Esophagus squamous epithelium (tissue), 5 donors: ENCODE results near the gene MEPCE. TPM values are rescaled to one million over a fixed set of nuclear protein-coding genes. Genes with fewer than 3 reads are reported as not detected.

ENCODE experiments used
- DNase-seq: peaks from one replicate; lab custom pipeline; 2025; lab: John Stamatoyannopoulos, UW
- H3K27ac ChIP-seq, 4 donors: fragments of 200-600 bp; sonication (generic); one replicate each; pipeline ENCODE4 v1.5.1; 2016 to 2019; ENCODE audit warnings: mild to moderate bottlenecking in 1 of 4
- H3K27me3 ChIP-seq, 4 donors: fragments of 200-600 bp; sonication (generic); 1 replicate in 3 of 4; 2 replicates in 1 of 4; pipeline versions ENCODE4 v1.5.1 to v1.6.0; 2017 to 2021; ENCODE audit warnings: antibody characterized with exemption in 1 of 4
- H3K36me3 ChIP-seq, 3 donors: fragments of 200-600 bp; sonication (generic); one replicate each; pipeline ENCODE4 v1.5.1; 2016 to 2019
- H3K4me1 ChIP-seq, 3 donors: fragments of 200-600 bp; sonication (generic); one replicate each; pipeline ENCODE4 v1.5.1; 2017 to 2019
- H3K4me3 ChIP-seq, 4 donors: fragments of 200-600 bp; sonication (generic); 1 replicate in 3 of 4; 2 replicates in 1 of 4; pipeline ENCODE4 v1.5.1; 2016 to 2019; ENCODE audit warnings: mild to moderate bottlenecking in 2 of 4, moderate library complexity in 1 of 4
- H3K9me3 ChIP-seq, 3 donors: fragments of 200-600 bp; sonication (generic); one replicate each; pipeline ENCODE4 v1.5.1; 2016 to 2019
- CTCF ChIP-seq, 6 experiments: fragments of 450-650 bp in 4 of 6; fragments of 200-600 bp in 2 of 6; sonication (generic) in 2 of 6; IDR thresholded peaks; one replicate each; pipeline ENCODE4 v1.5.1; 2016 to 2019; ENCODE audit warnings: antibody characterized with exemption in 6 of 6, mild to moderate bottlenecking in 4 of 6, moderate library complexity in 4 of 6
- POLR2A ChIP-seq, 4 donors: fragments of 450-650 bp; IDR thresholded peaks; one replicate each; pipeline ENCODE4 v1.6.1; 2017; ENCODE audit warnings: antibody characterized with exemption in 4 of 4, mild to moderate bottlenecking in 4 of 4, moderate library complexity in 3 of 4
- WGBS, 2 donors: methylation state at CpG; one replicate each; pipeline ENCODE4 v1.1.5; 2018; 5-methylcytosine and 5-hydroxymethylcytosine counted together
- intact Hi-C: fragments of 100-400 bp; cut with DNase I; formaldehyde crosslinking; loops from one replicate; pipeline ENCODE4 v1.15.0; 2022
- total RNA-seq, 4 donors: library from RNA; depleted of rRNA; stranded (reverse); fragments of >200 nt; gene quantifications; one replicate each; pipeline ENCODE4 v1.1.0, GENCODE V29; 2016
- donor health status: DM: yes; HTN: yes; CAD: no.

MEPCE gene
- total RNA-seq, 4 donors from 2014 or later = 18.0 to 27.7 (median 23.4) TPM

- no peaks in the 10 kb centered on the region for H3K9me3 ChIP-seq
- peak within 1 kb of the TSS; percentile 98 to 100 (median 100) for H3K27ac ChIP-seq
- TF ChIP-seq CTCF (IDR thresholded peaks at IDR 0.05) = peak in 3 of 6 experiments; percentile 2 to 22 (median 6)
- peak; percentile 78 to 100 (median 100) for TF ChIP-seq POLR2A (IDR thresholded peaks at IDR 0.05)
- WGBS, 2 donors = 1 to 2% methylated on average over 27 to 42 of the region's 66 CpGs
- DNase-seq = peak; percentile 90
- peaks cover 28 to 44% (median 30%) of the 10 kb centered on the region in 3 donors for H3K4me1 ChIP-seq
- H3K36me3 ChIP-seq = peaks cover 6 to 24% (median 7%) of the 10 kb centered on the region in 3 donors
- peak within 1 kb of the TSS; percentile 85 to 97 (median 88) for H3K4me3 ChIP-seq
- no peaks in the 10 kb centered on the region for H3K27me3 ChIP-seq
- intact Hi-C loops = no loop called here
Measured at GRCh38 chr7:100428199-100428966, 1.2 kb upstream of the MEPCE start, which contains the start of gene ZCWPW1. TSS of gene ZCWPW1 (minus strand) at chr7:100428703. CDS start at chr7:100420649, 8,054 bp downstream.

- Histone ChIP-seq H3K27ac (peak overlapping the region; percentile 98 to 100 (median 100)), H3K4me1 (peaks cover 28 to 51% (median 30%) of the 10 kb centered on the region in 3 donors), H3K9me3 (no peaks in the 10 kb centered on the region), H3K36me3 (peaks cover 13 to 31% (median 15%) of the 10 kb centered on the region in 3 donors), H3K4me3 (peak overlapping the region; percentile 85 to 97 (median 88)), H3K27me3 (no peaks in the 10 kb centered on the region)
- peak; percentile 100 for DNase-seq
- intact Hi-C loops = no loop called here
- peak in 4 of 6 experiments; percentile 31 to 71 (median 58) for TF ChIP-seq CTCF (IDR thresholded peaks at IDR 0.05)
- TF ChIP-seq POLR2A (IDR thresholded peaks at IDR 0.05) = peak in 3 of 4 donors; percentile 25 to 90 (median 65)
- WGBS, 2 donors = 1 to 2% methylated on average over 10 to 15 of the region's 40 CpGs
Measured at GRCh38 chr7:100428967-100429636, 529 bp upstream of the MEPCE start.

GRCh38 chr7:100430493-100431285 lies 1.1 kb downstream of the MEPCE start:
- Histone ChIP-seq H3K27me3 (no peaks in the 10 kb centered on the region), H3K9me3 (no peaks in the 10 kb centered on the region), H3K36me3 (peaks cover 17 to 42% (median 17%) of the 10 kb centered on the region in 3 donors), H3K4me3 (peak overlapping the region; percentile 85 to 97 (median 88)), H3K27ac (peak overlapping the region; percentile 98 to 100 (median 100)), H3K4me1 (peaks cover 28 to 67% (median 42%) of the 10 kb centered on the region in 3 donors)
- no peak for DNase-seq
- WGBS, 2 donors = 7 to 47% methylated on average over 3 to 7 of the region's 31 CpGs
- TF ChIP-seq CTCF (IDR thresholded peaks at IDR 0.05) = no peak
- intact Hi-C loops = no loop called here

- TF ChIP-seq CTCF (IDR thresholded peaks at IDR 0.05) (no peak), POLR2A (IDR thresholded peaks at IDR 0.05) (no peak)
- Histone ChIP-seq H3K4me1 (peaks cover 28 to 68% (median 42%) of the 10 kb centered on the region in 3 donors), H3K4me3 (peak overlapping the region in 2 of 4 donors; percentile 85 to 90), H3K27ac (peak overlapping the region; percentile 98 to 100 (median 100)), H3K27me3 (no peaks in the 10 kb centered on the region), H3K9me3 (no peaks in the 10 kb centered on the region), H3K36me3 (peaks cover 17 to 42% (median 17%) of the 10 kb centered on the region in 3 donors)
- 83 to 90% methylated on average over 14 to 16 of the region's 23 CpGs for WGBS, 2 donors
- DNase-seq = no peak
- intact Hi-C loops = no loop called here
Measured at GRCh38 chr7:100431286-100431735, 1.7 kb downstream of the MEPCE start.
